Ishikawa (cell line): ENCODE measurements around the gene MAGI2.

Experiments
- CEBPB ChIP-seq: IDR thresholded peaks from 2 replicates; pipeline ENCODE4 v1.6.1; 2012
- CREB1 ChIP-seq: IDR thresholded peaks from 2 replicates; pipeline ENCODE4 v1.6.1; 2012; ENCODE audit warnings: low read depth
- EGR1 ChIP-seq: IDR thresholded peaks from 2 replicates; pipeline ENCODE4 v1.6.1; 2012
- EP300 ChIP-seq: IDR thresholded peaks from 2 replicates; pipeline ENCODE4 v1.6.1; 2012; ENCODE audit warnings: borderline replicate concordance
- FOXM1 ChIP-seq: IDR thresholded peaks from 2 replicates; pipeline ENCODE4 v1.6.1; 2012; ENCODE audit warnings: low read depth, borderline replicate concordance
- NFIC ChIP-seq: IDR thresholded peaks from 2 replicates; pipeline ENCODE4 v1.6.1; 2012
- RAD21 ChIP-seq: IDR thresholded peaks from 2 replicates; pipeline ENCODE4 v1.6.1; 2012; ENCODE audit warnings: low read depth
- TAF1 ChIP-seq: IDR thresholded peaks from 2 replicates; pipeline ENCODE4 v1.6.1; 2012; ENCODE audit warnings: low read depth, mild to moderate bottlenecking
- TCF12 ChIP-seq: IDR thresholded peaks from 2 replicates; pipeline ENCODE4 v1.6.1; 2012; ENCODE audit warnings: low read depth
- TEAD4 ChIP-seq: IDR thresholded peaks from 2 replicates; pipeline ENCODE4 v1.6.1; 2012
- YY1 ChIP-seq: IDR thresholded peaks from 2 replicates; pipeline ENCODE4 v1.6.1; 2012; ENCODE audit warnings: low read depth
- ZBTB7A ChIP-seq: IDR thresholded peaks from 2 replicates; pipeline ENCODE4 v1.6.1; 2012; ENCODE audit warnings: low read depth
- TF ChIP-seq, protein P1 (sequence below): IDR thresholded peaks from 2 replicates; pipeline ENCODE4 v1.6.1; 2012; ENCODE audit warnings: low read depth, mild to moderate bottlenecking
- TF ChIP-seq, protein P2 (sequence below): IDR thresholded peaks from 2 replicates; pipeline ENCODE4 v1.6.1; 2012
- TF ChIP-seq, protein P3 (sequence below): IDR thresholded peaks from 2 replicates; pipeline ENCODE4 v1.6.1; 2012

MAGI2 gene

DNA sequence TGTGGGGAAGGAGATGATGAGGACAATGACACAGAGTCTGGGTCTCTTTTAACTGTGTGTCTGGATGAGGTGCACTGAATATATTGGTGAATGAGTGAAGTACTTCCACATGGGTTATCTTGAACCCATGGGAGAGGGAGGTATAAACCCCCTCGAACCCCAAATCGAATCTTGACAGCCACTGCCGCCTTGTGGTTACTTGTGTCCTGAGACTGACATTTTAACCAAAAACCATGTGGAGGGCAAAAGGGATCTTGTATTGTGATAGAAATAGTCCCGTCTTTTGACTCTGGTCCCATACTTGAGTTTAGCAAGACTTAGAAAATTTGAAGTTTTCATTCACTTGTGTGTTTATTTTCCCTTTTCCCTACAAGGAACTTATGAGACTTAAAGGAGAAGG, 1371.6 kb downstream of the MAGI2 start:
- peak; percentile 17; the same call in 1 of the 2 replicates for TF ChIP-seq RAD21
- no peak for TF ChIP-seq CREB1

DNA sequence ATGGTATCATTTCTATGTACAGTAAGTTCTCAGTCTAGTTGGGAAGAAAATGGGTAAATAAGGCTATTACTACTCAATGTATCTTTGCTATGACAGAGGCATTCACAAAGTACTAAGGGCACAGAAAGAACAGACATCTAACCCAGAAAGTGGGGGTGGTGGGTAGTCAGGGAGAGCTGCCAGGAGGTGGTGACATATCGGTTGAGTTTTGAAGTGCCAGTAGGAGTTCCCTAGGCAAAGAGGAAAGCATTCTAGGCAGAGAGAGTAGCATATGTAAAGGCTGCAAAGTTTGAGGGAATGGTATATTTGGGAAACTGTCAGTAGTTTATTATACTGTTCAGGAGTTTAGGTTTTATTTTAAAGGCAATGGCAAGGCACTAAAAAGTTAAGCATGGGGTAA, 1372.1 kb downstream of the MAGI2 start:
- TF ChIP-seq TEAD4: no peak
- TF ChIP-seq, protein P1, sequence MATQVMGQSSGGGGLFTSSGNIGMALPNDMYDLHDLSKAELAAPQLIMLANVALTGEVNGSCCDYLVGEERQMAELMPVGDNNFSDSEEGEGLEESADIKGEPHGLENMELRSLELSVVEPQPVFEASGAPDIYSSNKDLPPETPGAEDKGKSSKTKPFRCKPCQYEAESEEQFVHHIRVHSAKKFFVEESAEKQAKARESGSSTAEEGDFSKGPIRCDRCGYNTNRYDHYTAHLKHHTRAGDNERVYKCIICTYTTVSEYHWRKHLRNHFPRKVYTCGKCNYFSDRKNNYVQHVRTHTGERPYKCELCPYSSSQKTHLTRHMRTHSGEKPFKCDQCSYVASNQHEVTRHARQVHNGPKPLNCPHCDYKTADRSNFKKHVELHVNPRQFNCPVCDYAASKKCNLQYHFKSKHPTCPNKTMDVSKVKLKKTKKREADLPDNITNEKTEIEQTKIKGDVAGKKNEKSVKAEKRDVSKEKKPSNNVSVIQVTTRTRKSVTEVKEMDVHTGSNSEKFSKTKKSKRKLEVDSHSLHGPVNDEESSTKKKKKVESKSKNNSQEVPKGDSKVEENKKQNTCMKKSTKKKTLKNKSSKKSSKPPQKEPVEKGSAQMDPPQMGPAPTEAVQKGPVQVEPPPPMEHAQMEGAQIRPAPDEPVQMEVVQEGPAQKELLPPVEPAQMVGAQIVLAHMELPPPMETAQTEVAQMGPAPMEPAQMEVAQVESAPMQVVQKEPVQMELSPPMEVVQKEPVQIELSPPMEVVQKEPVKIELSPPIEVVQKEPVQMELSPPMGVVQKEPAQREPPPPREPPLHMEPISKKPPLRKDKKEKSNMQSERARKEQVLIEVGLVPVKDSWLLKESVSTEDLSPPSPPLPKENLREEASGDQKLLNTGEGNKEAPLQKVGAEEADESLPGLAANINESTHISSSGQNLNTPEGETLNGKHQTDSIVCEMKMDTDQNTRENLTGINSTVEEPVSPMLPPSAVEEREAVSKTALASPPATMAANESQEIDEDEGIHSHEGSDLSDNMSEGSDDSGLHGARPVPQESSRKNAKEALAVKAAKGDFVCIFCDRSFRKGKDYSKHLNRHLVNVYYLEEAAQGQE: no peak
- TF ChIP-seq, protein P2, sequence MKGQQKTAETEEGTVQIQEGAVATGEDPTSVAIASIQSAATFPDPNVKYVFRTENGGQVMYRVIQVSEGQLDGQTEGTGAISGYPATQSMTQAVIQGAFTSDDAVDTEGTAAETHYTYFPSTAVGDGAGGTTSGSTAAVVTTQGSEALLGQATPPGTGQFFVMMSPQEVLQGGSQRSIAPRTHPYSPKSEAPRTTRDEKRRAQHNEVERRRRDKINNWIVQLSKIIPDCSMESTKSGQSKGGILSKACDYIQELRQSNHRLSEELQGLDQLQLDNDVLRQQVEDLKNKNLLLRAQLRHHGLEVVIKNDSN: no peak
- TF ChIP-seq CREB1: no peak
- no peak for TF ChIP-seq CEBPB
- TF ChIP-seq EGR1: no peak
- no peak for TF ChIP-seq ZBTB7A
- no peak for TF ChIP-seq FOXM1
- TF ChIP-seq NFIC: no peak
- no peak for TF ChIP-seq TCF12
- TF ChIP-seq RAD21: no peak
- no peak for TF ChIP-seq EP300

DNA sequence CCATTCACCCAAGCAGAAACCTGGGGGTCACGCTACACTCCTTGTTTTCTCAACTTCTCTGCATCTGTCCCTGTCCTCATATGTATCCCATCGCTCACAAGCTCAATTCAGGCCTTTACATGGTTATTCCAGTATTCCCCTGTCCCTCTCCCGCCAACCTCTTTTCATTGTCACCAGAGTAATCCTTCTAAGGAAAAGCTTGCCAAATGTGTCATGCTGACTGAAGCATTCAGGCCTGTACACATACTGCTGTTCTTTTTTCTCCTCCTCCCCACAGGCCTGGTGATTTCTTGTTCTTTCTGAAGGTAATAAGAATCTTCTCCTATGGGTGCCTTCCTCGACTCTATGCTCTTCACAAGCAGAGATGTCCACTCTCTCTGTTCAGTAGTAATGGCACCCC, 1372.7 kb downstream of the MAGI2 start:
- TF ChIP-seq CEBPB: no peak
- no peak for TF ChIP-seq TEAD4
- no peak for TF ChIP-seq ZBTB7A
- TF ChIP-seq, protein P2: no peak

DNA sequence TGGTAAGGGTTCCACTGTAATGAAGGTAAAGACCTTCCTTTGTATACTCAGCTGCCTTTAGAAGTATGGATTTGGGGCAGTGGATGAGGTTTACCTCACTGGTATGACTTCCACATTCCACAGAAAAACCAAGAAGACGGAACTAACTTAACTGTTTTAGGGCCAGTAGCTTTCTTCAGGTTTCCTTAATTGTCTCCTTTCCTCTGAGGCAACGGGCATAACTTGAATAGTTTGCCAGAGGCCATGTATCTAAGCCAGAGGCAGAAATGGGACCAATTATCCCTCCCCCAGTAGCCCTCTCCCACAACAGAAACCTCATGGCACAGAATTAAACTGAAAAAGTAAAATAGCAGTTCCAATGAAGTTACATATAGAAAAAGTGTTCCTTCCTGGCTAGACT, 1373.2 kb downstream of the MAGI2 start:
- no peak for TF ChIP-seq ZBTB7A
- TF ChIP-seq TAF1: no peak
- no peak for TF ChIP-seq YY1
- TF ChIP-seq FOXM1: no peak

DNA sequence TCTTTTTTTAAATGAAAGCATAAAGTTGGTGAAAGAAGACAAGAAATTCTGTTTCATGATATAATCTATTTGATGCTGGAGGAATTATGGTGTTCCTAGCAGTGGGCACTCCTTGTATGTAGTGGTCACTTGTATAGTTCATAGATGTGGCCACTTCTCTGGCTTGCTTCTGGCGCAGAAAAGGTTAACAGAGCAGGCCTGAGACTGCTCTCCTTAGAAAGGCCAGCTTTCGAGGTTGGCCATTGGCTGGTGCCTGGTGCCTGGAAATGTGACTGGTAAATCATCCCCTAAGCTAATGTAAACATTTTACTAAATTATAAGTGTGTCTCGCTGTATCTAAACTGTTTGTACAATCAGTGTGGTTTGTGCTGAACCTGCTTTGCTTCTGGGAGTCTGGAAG, 1378.8 kb downstream of the MAGI2 start:
- TF ChIP-seq, protein P1: no peak

DNA sequence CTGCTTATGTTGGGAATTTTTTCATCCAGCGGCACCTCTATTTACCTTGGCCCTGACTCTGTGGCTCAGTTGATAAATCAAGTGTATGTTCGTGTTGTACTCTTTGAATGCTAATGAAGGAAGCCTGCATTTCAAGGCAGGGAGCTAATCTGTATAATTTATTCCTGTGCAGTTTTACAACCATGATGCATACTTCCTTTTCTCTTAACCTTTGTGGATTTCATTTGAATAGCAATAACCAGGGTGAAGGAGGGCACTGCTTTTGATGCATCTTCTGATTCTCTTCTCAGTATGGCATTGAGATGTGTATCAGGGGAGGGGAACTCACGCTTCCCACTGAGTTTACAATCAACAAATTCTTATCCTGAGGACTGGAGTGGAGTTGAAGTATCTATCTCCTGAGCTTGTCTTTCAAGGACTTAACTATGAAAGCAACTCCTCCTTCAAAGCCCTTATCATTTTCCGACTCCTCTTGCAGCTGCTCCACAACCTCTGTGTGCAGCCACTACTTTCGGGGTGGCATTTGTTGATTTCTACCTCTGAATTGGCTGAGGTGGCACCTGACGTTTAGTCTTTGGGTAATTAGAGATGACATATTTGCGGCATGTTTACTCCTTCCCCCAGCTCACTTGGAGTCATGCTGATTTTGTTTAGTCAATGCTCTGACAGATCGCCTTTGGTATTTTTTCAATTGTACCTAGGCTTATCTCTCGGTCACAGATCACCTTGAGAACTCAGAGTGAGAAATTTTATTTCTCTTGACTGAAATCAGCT, 1379.7 kb downstream of the MAGI2 start:
- TF ChIP-seq TAF1: no peak
- TF ChIP-seq FOXM1: no peak
- TF ChIP-seq YY1: no peak
- TF ChIP-seq, protein P3, sequence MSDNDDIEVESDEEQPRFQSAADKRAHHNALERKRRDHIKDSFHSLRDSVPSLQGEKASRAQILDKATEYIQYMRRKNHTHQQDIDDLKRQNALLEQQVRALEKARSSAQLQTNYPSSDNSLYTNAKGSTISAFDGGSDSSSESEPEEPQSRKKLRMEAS: no peak
- TF ChIP-seq TEAD4: no peak
- TF ChIP-seq, protein P1: no peak
- no peak for TF ChIP-seq TCF12
- TF ChIP-seq ZBTB7A: no peak
- TF ChIP-seq EGR1: no peak
- TF ChIP-seq, protein P2: no peak
- TF ChIP-seq CREB1: no peak
- no peak for TF ChIP-seq EP300
